PC-3 (cell line): Measurements from ENCODE around the gene OLFM2.
"Not testable (repeated sequence)": the region's sequence is repeated elsewhere in the genome, so short reads cannot be mapped to it uniquely, and the experiment has no call there.

Experiments
- CTCF ChIP-seq: fragments of 300-600 bp; sonication (generic); conservative IDR thresholded peaks from 2 replicates; pipeline ENCODE4 v1.5.1; 2017; ENCODE audit warnings: antibody characterized with exemption, low read depth, mild to moderate bottlenecking, low read length
- EZH2 ChIP-seq: fragments of 300-600 bp; sonication (generic); IDR thresholded peaks from one replicate; pipeline ENCODE4 v1.6.1; 2017; ENCODE audit warnings: antibody characterized with exemption, mild to moderate bottlenecking, low read length; ENCODE audit not compliant: unreplicated experiment

- TF ChIP-seq EZH2, CTCF: not testable (repeated sequence)
Measured at GRCh38 chr19:9946528-9947125, 10.3 kb upstream of the OLFM2 start.
